ENCODE data around the gene DACH1. TPM values are rescaled to one million over a fixed set of nuclear protein-coding genes. Genes with fewer than 3 reads are reported as not detected.
A peak's percentile ranks its signal among the peaks of the same experiment; 100 is the strongest.

DACH1 gene
- total RNA-seq, 1 donor from 2014 or later: 0.05 TPM

DNA sequence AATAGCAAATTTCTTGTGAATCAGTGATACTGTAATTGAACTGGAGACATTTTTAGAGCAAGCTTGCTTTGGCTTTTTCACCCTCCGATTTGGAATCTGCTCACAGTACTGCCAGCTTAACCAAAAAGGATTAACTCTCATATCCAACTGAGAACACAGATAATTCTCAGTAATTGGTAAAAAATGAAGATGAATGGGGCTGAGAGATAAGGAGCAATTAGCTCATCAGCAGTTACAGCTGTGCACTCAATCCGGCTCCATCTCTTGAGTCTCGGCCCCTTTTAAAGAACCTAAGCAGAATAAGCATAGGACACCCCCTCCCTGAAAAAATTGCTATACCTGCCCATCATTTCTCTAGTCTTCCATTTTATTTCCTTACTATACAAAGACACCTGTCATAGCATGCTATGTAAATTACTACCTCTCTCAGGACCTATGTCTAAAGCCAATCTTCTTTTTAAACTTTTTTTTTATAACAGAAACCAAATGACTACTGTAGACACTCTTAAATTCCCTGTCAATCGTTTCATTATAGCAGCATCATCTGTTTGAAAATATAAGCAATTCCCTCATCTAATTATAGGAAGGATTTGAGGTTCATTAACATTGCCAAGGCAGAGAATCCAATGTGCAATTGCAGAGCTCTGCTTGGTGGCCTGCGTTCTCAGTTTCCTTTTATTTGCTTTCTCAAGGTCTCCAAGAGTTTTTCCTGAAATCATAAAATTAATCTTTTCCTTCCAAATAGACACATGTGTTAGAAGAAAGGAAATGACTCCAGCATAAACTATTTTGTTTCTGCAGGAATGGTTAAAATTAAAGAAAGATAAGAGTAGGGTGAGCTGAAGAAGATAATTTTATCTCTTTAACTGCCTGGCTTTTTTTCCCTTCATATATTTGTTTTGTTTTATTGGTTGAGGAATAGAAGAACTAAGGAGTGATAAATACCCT, 242.1 kb downstream of the DACH1 start:
- DNase-seq (ENCODE audit: low read depth): no peak

DNA sequence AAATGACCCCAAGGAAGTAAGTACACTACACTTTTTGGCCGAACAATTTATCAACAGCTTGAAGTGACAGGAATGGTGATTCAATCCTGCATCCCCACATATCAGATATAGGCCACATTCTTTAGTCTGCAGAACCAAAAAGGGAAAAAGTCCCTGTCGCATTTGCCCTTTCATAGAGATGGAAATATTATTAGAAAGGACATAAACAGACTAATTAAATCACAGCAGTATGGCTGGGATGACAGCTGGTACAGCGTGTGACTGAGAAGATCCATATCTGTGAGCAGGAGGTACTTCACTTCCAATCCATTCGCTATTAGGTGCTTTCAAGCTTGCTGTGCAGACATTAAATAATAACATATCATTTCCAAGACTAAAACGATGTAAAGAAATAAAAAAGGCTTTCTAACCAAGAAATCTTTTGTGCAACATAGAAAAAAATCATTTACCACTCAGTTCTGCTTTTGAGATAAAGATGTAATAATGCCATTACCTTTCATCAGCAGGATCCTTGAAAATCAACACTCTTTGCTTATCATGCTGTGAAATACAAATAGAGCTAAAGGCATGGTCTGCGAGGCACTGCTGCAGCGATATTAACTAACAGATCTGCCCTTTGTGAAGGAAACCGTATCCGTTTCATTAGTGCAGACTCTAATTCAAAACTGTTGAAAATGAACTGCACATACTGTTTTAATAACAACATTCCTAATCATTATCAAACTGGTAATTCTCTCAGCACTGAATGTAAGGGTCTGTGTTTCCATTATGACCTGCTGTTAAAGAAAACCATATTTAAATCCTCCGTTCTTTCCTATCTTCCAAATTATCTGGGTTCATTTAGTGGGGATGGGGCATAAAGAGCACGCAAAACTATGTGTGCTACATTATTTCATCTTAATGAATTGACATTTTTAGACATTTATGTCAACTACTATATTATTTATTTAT, 245.6 kb downstream of the DACH1 start:
- no peak for DNase-seq (ENCODE audit: low read depth)

DNA sequence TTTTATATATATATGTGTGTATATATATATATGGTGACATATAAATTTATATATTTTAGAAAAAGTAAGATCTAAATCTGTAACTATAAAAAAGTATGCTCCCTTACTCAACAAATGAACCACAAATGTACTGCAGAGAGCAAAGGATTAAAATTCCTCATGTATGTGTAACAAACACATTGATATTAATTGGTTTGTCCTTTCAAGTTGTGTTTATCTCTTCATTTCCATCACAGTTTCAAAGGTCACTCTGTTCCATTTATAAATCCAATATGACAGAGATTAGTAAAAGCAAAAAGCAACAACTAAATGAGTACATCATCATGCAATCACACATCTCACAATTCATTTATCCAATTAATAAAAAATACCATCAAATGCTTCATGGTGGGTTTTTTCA, 247.9 kb downstream of the DACH1 start:
- DNase-seq (ENCODE audit: low read depth): no peak

DNA sequence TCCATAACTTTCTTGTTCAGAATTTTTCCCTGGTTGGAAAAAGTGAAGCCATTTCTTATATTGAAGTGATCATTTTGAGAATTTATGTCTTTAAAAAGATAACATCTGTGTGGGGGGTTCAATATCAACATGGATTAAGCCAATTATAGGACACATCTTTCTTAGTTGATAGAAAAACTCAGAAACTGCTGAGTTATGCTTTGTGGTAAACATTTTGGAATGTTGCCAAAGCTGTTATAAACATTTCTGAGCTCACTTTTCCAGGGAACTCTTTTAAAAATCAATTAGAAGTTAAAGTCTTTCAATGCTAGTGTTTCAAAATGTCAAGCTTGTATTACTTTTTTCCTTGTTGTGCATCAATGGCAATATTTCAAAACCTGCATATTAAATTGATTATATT, 248.8 kb downstream of the DACH1 start:
- DNase-seq (ENCODE audit: low read depth): peak; percentile 16

DNA sequence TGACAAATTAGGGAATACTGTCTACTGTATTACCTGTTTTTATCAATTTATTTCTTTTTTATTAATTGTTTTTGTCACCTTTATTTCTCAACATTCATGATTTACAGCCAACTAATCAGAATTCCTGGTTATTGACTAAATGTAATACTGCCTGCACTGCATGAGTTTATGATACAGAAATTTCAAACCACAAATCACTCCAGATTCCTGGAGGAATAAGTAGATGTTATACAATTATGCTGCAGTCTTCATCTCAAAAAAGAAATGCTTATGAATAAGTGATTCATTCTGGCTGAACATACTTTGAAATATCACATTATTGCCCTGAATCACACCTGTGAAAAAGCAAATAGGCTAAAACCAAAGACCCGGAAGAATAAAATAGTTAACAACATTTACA, 249.7 kb downstream of the DACH1 start:
- no peak for DNase-seq (ENCODE audit: low read depth)

DNA sequence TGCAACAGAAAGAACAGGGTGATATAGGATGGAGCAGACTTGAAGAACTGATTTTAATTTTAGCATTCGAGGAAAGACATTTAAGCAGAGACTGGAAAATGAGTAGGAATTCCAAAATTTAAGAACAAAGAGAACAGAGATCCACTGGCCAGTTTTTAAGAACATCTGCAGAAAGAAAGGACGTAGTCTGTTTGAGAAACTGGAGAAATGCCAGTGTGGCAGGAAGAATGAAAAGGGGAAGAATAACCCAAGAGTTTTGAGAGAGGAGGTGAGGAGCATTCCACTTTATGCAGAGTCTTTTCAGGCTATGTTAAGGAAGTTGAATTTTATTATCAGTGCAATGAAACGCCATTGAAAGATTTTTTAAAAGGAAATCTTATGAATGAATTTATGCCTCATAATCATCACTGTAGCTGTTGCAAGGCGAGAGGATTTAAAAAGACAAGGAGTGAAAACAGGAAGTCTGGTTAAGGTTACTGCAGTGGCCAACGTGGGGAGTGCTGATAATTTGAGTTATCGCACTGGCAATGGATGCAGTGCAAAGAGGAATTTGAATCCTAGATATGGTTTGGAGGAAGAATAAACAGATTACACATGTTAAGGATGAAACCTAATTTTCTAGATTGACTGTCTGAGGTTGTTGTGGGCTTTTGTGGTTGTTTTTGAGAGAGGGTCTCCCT, 253.8 kb downstream of the DACH1 start:
- DNase-seq (ENCODE audit: low read depth): no peak

DNA sequence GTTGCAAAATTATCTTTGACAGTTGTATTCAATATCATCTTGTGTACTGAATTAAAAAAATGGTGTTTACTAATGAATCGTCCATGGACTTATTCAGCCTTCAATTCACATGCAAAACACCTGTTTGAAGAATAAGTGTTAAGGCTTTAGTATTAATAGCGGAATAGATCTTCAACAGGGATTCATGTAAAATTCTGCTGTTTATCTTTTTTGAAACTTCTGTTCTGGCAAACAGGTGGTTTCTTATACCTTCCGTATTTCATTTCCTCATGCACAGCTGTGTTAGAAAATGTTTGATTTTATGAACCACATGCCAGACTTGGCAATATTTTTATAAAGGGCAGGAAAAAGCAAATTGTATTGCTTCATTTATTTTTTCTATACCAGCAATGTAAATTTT, 255.7 kb downstream of the DACH1 start:
- DNase-seq (ENCODE audit: low read depth): no peak

DNA sequence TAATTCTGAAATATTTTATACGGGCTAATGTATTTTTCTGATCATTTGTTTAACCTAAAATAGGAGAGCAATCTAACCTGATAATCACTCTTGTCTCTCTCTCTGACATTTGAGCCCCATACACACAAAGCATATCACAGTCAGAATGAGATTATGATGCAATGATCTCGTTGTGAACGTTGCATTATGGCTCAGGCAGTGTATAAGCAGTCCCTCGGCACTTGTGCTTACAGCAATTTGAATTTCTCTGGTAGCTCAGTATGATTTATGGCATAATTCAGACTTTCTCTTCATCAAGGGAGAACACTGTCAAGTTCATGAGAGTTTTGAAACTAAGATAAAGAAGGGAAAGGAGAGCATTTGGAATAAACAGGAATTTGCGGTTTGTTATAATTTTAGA, 256.1 kb downstream of the DACH1 start:
- no peak for DNase-seq (ENCODE audit: low read depth)

DNA sequence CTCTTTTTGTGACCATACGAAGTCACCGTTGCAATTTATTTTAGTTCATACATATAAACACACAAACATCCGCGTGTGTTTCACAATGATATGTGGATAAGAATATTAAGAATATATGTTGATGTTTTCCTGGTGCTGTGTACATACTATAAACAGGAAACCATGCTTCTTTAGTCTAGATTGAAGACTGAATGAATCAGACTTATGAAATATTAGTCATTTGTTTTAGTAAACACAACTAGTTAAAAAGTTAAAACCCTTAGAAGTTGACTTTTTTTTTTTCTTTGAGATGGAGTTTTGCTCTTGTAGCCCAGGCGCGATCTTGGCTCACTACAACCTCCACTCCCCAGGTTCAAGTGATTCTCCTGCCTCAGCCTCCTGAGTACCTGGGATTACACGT, 257.7 kb downstream of the DACH1 start:
- DNase-seq (ENCODE audit: low read depth): no peak

DNA sequence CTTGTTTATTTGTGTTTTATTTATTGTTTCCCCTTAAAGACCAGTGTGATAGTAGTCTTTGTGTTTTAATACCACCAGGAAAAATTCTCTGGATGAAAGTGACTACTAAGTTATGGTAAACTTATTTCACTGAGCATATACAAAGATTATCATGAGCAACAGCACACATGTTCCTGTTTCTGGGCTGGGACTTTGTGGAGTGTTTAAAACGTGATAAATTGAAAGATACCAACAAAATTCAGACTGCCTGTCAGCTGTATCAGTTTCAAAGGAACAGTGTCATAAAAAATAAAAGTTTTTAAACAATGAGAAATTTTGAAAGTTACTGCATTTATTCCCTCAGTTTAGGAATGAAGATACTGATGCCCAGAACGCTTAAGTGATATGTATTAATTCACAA, 259.4 kb downstream of the DACH1 start:
- DNase-seq (ENCODE audit: low read depth): no peak

DNA sequence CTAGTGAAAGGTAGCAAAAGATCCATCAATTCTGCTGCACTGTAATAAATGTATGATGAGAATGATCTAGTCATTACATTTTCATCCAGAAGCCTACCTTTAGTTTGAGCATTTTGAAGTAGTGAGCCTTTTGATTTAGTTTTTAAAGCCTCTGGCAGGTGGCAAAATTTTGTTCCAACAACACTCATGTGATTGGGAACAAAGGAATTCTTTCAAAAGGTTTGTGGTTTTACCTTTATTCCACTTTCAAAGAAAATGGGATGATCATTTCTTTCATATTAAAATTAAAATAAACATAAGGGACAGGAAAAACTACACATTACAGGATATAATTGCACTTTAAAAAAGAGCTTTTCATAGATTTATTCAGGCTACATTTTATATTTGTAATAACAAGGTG, 260.2 kb downstream of the DACH1 start:
- DNase-seq (ENCODE audit: low read depth): no peak

DNA sequence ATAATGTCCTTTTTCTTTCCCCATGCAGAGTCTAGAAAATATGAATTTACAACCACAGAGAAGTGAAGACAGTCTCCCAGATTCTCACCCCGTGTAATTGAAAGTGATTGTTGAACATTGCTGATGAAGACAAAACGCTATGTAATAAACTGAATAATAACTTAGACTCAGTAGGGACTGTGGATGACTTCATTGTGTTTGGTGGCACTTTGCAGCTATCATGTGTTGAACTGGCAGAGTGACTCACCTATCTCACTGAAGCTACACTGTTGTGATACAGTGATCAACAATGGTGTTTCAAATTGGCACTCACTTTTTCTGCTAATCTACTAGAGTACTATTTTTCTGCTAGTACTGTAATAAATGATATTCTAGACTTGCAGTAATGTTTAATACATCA, 261.3 kb downstream of the DACH1 start:
- peak; percentile 21 for DNase-seq (ENCODE audit: low read depth)

DNA sequence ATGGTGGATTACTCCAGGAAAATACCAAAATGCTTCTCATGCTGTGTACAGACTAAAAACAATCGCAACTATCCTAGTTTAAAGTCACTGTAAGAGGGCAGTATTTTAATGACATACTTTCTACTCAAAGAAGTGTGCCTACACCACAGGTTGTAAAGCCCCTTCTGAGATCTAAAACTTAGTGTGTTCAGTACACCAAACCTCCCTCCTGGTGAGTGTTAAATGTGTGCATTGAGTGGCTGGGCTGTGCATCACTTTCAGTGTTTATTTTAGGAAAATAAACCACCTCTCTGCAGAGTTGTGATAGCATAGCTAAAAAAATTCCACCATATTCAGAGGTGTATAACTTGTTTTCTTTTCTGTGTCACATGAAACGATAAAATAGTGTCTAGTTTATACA, 263.7 kb downstream of the DACH1 start:
- DNase-seq (ENCODE audit: low read depth): no peak

DNA sequence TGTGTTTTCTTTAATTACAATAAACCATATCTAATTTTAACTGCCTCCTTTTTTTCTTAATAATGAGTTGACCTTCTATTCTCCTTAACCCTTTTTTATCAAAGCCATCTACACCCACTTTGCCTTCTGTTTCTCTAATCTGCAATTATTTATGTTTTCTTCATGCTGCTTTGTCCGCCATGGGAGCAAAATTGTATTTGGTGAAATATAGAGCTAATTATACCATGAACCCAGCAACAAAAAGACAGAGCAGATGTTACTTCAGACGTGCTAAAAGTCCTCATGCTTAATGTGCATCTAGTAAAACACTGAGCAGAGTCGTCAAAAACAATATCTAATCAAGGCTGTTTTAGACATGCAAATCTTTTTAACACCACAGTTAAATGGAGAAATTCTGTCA, 264.7 kb downstream of the DACH1 start:
- DNase-seq (ENCODE audit: low read depth): no peak

DNA sequence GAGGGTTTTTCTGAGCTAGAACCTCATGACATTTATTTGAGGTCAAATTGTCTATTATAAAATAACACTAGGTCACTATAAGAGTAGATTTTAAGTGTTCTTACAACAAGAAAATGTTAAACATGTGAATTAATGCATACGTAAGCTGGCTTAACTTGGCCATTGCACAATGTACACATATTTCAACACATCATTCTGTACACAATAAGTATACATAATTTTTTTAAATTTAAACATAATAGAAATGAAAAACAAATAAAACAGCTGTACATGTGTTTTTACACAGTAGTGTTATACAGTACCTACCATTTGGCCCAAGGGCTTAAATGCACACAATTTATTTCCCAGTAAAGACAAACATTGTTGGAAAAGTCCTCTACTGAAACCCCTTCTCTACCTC, 269.9 kb downstream of the DACH1 start:
- no peak for DNase-seq (ENCODE audit: low read depth)

DNA sequence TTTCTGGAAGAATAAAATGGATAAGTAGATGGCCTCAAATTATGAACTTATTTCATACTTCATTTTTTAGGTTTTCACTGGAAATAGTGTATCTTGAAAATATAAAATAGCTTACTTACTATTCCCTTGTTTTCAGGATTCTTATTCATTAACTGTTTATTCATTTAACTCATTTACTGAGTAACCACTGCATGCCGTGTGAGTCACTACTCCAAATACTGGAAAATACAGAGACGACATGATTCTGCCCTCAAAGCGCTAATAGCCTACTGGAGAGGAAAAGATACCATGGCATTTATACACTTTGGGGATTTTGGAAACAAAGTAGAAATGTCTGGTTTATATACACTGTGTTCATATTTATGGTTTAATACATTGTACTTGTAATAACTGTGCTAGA, 270.9 kb downstream of the DACH1 start:
- DNase-seq (ENCODE audit: low read depth): peak; percentile 77

DNA sequence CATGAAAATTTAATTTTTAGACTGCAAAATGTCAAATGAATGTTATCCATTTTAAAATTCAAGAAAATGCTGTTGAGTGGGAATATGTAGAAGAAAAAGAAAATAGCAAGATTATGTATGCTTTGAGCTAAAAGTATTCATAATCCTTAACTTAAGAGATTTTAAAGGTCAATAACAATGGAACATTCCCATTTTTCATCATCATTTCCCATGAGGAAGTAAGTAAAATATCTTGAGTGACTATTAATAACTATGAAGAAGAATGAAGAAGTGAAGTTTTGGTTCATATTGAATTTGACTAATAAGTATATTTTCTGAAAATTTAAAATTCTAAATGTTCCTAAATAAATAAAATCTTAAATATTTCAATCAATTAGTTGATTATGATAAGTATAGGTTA, 273.4 kb downstream of the DACH1 start:
- no peak for DNase-seq (ENCODE audit: low read depth)

DNA sequence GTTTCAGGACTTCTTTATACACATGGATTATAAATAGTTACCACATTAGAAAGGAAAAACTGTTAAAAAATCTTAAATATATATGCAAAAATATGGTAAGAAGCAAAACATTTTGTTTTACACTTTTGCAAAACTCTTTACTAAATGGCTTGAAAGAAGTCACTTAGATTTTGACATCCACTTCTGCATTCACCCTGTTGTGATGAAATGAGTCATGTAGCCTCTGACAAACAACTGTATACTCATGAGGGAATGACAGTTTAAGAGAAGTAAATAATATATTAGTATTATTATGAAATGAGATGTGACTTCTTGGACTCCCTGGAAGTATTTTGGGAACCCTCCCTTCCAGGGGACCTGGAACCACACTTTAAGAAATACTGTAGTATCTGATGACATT, 275.6 kb downstream of the DACH1 start:
- no peak for DNase-seq (ENCODE audit: low read depth)

DNA sequence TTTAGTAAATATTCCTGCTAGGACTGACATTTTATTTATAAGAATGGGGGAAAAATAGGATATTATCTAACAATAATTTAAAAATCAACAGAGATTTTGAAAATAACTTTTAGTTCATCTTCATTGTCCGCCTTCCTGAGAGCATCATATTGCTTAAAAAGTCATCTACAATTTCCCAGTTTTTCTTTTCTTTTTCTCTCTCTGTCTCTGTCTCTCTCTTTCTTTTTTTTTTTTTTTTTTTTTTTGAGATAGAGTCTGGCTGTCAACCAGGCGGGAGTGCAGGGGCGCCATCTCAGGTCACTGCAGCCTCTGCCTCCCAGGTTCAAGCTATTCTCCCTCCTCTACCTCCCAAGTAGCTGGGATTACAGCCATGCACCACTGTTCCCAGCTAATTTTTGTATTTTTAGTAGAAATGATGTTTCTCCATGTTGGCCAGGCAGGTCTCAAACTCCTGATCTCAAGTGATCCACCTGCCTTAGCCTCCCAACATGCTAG, 276.3 kb downstream of the DACH1 start:
- no peak for DNase-seq (ENCODE audit: low read depth)

DNA sequence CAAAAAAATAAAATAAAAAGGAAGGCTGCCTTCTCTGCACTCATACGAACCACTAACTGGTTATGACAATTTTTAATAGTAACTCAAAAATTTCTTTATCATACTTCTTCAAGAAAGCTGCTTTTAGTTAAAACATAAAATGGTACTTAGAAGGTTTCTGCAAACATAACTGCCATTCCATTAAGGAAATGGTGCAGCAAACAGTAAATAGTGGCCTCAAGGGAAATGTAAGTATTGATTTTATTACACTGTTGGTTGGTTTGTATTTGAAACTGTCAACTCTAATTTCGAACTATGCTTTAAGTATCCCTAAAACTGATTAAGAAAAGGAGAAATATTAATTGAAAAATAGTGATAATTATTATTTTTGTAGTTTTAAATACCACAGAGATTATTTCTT, 278.0 kb downstream of the DACH1 start:
- no peak for DNase-seq (ENCODE audit: low read depth)

DNA sequence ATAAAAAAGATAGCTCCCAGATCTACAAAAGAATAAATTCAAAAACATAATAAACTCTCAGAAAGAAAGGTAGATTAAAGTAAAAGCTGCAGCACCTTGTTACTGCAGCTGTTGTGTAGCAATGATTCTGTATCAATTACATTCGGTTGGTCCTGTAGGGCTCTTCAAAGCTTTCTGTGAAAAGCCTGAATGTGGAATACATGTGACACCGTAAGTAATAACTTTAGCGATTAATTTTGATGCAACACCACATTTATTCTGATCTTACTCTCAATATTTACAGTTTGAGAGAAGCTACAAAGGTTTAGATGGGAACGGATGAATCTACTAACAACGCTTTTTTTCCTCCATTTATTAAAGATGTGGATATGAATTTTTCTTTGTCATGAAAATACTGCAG, 279.2 kb downstream of the DACH1 start:
- DNase-seq (ENCODE audit: low read depth): no peak

DNA sequence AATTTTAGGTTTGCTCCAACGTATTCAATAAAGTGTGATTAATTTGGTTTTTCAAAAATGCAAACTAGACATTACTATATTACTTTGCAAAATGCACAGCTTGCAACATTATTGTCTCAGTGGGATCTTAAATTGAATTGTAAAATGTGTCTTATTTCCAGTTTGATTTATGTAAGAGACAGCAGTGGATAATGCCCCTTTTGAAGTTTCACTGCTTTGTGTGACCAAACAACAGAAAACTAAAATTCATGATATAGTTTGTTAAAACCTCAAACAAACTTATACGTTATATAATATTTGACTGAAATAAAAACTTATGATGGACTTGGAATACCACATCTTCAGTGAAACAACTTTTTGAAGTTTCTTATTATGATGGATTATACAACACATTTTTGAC, 279.8 kb downstream of the DACH1 start:
- no peak for DNase-seq (ENCODE audit: low read depth)

All from renal cortical epithelial cell (primary cell).